GM18870 (cell line): ENCODE data around the gene FRRS1.
A peak's percentile ranks its signal among the peaks of the same experiment; 100 is the strongest.

Experiments used
- ATAC-seq: cut with Tn5 transposase; IDR thresholded peaks from one replicate; pipeline ENCODE4 v1.9.1; 2021; ENCODE audit warnings: moderate library complexity; ENCODE audit not compliant: unreplicated experiment

FRRS1 gene

DNA sequence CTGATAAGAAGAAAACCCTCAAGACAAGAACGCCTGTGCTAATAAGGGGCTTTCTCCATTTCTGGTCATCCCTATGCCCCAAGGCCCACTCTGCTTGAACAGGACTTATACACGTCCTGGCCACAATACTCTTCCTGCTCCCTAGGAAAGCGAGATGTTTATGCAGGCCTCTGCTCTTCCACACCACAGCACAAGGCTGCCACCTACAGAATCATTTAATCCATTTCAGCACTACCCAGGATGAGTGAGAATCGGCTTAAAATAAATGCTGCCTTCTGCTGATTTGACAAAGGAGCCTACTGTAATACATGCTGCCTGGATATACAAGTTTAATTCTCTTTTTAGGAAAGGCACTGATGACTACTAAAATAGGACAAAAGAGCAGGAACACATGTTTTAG lies 29.4 kb downstream of the FRRS1 start:
- ATAC-seq, result no peak

GRCh38 chr1:99735852-99736251 lies 30.6 kb downstream of the FRRS1 start:
- no peak for ATAC-seq

DNA sequence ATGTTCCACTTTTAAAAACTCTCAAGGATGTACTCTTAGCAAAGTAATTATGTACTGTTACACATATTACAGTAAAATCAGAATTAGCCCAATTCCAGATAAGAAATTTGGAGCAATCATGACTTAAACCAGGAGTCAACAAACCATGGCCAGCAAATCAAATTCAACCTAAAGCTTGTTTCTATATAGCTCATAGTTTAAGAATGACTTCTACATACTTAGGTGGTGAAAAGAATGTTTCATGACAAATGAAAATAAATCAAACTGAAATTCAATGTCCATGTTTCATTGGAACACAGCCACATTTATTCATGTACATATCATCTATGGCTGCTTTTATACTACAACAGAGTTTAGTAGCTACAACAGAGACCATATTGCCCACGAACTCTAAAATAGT lies 35.1 kb downstream of the FRRS1 start:
- ATAC-seq, result no peak

GRCh38 chr1:99728494-99729235 lies 37.8 kb downstream of the FRRS1 start:
- ATAC-seq, result no peak

DNA sequence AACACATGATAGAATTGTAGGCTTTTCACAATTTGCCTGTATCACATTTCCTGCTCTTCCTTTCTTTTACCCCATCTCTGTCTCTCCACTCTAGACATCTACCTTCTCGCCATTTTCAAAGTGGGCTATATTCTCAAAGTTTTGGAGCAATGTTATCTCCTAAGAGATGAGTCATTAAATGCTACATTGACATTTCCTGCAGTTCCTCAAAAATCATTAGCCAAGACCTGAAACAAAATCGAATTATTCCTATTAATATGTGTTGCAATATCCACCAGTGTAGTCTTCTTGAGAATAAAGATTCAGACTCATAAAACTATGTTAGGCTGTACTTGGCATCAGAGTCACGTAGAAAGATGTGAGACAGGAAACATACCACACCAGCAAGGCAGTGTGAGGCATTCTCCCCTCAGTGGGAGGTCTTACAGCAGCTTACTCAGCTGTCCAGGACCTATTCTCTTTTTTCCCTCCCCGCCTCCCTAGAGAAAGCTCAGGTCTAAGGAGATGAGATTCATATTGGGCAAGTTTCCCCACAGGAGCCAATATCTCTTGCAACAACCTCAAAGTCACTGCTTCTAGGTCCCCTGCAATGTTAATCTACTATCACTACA lies 38.8 kb downstream of the FRRS1 start:
- no peak for ATAC-seq

DNA sequence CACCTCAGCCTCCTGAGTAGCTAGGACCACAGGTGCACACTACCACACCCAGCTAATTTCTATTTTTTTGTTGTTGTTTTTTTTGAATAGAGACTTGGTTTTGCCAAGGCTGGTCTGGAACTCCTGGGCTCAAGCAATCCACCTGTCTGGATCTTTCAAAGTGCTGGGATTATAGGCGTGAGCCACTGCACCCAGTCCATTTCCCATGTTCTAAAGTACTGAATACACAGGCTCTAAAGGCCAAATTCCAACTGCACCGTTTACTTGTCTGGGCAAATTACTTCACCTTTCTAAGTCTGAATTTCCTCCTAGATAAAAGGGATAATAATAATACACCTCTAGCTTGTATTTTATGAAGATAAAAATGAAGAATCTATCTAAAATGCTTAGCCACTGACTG lies 39.6 kb downstream of the FRRS1 start:
- ATAC-seq, result no peak

- no peak for ATAC-seq
These were observed 40.0 kb downstream of the FRRS1 start for GRCh38 chr1:99726407-99726806.

- ATAC-seq, result no peak
These were observed 40.4 kb downstream of the FRRS1 start for GRCh38 chr1:99725996-99726395.

DNA sequence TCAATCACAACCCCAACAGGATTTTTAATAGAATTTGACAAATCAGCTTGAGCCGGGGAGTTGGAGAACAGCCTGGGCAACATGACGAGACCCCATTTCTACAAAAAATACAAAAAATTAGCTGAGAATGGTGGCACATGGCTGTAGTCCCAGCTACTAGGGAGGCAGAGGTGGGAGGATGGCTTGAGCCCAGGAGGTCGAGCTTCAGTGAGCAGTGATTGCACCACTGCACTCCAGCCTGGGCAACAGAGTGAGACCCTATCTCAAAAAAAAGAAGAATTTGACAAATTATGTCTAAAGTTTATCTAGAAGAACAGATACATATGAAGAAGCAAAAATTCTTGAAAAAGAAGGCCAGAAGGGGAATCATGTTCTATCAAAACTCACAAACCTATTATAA lies 43.2 kb downstream of the FRRS1 start:
- ATAC-seq, result no peak

DNA sequence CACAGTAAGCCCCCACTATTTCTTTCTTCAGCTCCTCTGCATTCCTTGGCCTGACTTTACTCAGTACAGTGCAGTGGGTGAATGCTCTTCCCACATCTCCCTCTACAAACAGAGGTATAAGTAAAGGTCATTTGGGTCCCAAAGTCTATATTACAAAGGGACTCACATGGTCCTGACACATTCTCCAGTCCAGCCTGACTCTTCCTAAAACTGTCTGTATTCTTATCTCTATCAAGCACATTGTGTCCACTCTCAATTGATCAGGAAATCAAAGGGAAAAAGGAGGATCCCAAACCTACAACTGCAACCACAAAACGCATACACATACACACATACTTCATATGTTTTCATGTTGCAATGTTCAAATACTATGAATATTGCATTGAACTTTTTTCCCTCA lies 49.4 kb downstream of the FRRS1 start:
- ATAC-seq, result no peak

DNA sequence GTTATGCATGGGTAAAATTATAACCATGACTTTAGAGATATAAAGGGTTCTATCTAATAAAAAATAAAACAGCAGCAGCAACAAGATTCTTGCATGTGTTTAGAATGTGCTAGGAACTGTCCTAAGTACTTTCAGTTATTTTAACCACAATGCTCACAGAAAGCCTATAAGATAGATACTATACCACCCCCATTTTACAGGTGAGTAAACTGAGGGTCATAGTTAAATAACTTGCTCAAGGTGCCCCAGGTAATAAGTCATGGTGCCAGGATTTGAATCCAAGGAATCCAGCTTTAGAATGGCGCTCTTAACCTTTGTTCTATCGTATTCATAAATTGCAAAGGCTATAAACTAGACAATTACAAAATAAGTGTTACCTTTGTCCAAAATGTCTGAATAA lies 53.4 kb downstream of the FRRS1 start:
- no peak for ATAC-seq

DNA sequence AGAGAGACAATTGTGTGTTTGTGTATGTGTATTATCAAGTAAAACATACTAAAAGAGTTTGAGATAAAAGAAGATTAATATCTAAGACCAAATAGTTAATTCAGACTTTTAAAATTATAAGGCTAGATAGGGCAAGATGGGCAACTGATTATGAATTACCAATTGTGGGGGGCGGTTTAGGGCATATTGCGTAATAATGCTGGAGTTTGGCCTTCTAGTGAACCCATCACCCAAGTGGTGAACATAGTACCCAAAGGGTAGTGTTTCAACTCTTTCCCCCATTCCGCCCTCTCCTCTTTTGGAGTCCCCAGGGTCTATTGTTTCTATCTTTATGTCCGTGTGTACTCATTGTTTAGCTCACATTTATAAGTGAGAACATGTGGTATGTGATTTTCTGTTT lies 55.4 kb downstream of the FRRS1 start:
- ATAC-seq, result no peak

DNA sequence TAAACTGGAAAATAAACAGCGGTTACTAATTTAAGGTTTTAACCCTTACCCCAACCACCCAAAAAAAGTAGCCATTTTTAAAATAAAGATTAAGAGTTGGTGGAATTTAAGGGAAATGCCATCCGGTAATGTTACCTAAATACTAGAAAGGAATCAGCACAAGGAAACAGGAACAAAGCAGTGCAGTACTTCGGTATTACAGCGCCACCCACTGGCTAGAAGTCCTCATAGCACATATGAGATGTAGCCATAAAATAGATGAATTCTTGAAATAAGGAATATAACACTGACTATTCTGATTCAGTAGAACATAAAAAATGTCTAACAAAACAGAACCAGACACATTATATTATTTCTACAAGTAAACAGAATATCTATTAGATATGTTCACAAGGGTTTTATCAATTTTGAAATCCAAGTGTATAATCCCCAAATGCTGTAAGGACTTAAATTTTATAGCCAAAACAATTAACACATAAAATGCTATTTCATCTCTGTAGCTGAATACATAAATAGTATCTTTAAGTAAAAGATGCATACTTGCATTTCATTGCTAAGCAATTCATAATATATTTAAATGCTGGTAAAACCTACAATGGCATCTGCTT lies 58.8 kb downstream of the FRRS1 start:
- ATAC-seq, result peak; percentile 83

DNA sequence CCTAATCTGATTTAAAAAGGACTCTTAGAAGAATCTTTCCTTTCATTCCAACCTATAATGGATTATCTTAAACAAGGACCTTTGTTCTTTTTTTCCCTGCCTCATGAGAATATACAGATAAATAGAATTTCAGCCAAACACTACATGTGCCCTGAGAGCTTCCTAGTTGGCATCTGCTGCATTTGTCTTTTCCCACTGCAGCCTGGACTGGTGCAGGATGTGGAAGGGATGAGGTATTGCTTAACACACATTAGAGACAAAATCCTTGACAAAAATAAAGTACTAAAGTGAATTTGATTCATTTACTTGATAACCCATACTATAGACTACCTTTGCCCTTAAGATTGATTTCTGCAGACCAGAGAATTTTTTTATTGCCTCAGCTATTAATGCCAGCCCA lies 61.0 kb downstream of the FRRS1 start:
- no peak for ATAC-seq

- ATAC-seq, result no peak
These were observed 62.0 kb downstream of the FRRS1 start for GRCh38 chr1:99704356-99704816.

DNA sequence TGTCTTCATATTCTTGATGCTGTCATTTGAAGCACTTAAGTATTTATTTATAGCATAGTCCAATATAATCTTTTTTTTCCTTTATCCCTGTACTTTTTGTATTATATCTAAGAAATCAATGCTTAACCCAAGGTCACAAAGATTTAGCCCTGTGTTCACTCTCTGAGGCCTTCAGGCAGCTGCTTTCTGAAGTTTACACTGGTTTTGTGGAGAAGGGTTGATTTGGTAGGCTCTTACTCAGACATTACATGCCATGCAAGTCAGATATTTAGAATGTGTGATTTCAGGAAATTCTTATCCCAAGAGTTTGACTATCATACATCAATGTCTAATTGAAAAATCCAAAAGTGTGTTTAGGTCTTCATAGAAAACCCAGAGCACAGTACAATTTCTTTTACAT lies 64.2 kb downstream of the FRRS1 start:
- ATAC-seq, result no peak

GRCh38 chr1:99700020-99700419 lies 66.4 kb downstream of the FRRS1 start:
- no peak for ATAC-seq

GRCh38 chr1:99697580-99697979 lies 68.9 kb downstream of the FRRS1 start:
- no peak for ATAC-seq

DNA sequence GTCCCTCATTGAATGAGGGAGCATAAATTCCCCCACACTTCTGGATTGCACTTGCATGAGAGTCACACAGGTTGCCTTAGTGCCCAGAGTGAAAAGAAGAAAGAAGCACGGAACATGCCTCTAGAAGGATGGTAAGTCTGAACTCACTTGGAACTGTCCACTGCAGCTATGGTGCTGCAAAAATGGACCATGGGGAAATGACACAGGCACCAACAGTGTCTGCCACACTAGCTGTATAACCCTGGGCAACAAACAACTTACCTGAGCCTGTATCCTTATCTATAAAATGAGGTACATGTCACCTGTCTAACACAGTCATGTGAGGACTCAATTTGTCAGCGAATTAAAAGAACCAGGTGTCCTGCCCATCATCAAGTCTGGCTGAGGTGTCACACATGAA lies 69.8 kb downstream of the FRRS1 start:
- ATAC-seq, result no peak

GRCh38 chr1:99691175-99691574 lies 75.3 kb downstream of the FRRS1 start:
- no peak for ATAC-seq

DNA sequence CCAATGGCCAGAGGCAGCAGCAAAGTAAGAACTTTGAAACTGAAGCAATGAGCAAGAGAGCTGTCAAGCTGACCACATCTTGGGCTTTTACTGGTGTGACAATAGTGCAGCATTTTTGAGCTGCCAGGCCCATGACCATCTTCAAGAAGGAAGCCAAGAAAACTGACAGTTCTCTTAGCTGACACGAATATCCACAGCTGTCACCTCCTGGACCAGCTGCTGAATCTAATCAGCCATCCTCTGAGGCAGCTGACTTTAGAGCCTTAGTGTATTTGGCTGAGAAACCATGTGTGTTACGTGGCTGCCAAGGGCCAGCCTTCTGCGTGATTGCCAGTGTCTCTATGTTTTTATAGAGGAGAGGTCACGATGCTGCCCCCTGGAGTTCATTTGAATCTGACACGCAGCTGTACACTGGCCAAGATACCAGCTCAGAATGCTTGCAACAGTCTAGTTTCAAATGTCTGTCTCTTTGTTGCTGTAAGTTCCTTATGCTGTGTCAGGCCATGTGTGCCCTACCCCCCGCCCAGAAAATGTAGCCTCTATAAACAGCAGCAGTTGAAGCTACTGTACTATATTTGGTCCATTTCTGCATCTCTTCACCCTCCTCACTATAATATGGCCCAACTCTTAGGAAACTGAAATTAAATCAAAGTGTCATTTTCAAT lies 80.8 kb downstream of the FRRS1 start:
- peak; percentile 84 for ATAC-seq

DNA sequence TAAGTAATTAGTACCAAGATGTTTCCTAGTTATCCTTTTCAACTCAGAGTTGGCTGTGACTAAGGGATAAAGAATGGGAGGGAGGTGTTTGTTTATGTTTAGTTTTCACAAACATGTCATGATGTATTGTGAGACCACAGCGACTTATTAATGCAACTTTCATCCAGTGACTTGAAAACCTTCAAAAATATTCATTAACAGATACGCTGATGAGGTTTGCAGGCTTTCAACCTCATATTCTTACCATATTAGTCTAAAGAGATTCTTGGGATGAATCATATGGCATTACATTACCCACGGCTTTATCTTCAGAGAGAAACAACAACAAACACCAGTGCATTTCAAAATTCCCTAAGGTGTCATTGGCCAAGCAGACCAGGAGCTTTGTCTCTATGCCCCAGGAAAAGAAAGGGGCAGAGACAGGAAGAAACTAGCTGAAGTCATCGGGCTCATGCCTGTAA lies 84.1 kb downstream of the FRRS1 start:
- no peak for ATAC-seq
